ENCODE data around the gene NECTIN1.

Gene NECTIN1

GRCh38 chr11:119673759-119674336 lies 55.2 kb downstream of the NECTIN1 start:
- no peak for TF ChIP-seq CTCF (IDR thresholded peaks at IDR 0.05; ENCODE audit: insufficient read depth, low read length, missing control alignments)
- no peak overlapping the region for H3K4me3 ChIP-seq (ENCODE audit: low read depth, low read length)
- CTCF ChIA-PET, result interaction anchor here (0.9 to 4.7 kb wide), 5 partner anchors 9 to 434 kb away, joined by 3 to 32 read pairs (median 7); partner anchors contain the start of gene NECTIN1
- DNase-seq (ENCODE audit: low read depth, low spot score), result no peak
- POLR2A ChIA-PET, result no interaction called here

- DNase-seq (ENCODE audit: low read depth, low spot score), result no peak
- no peak for TF ChIP-seq CTCF (IDR thresholded peaks at IDR 0.05; ENCODE audit: insufficient read depth, low read length, missing control alignments)
- CTCF ChIA-PET, result interaction anchor here (1.0 to 4.7 kb wide), 4 partner anchors 9 to 435 kb away, joined by 3 to 32 read pairs (median 8); partner anchors contain the start of gene NECTIN1
- POLR2A ChIA-PET, result no interaction called here
- H3K4me3 ChIP-seq (ENCODE audit: low read depth, low read length), result no peak overlapping the region
Observed at GRCh38 chr11:119673052-119673758, 55.8 kb downstream of the NECTIN1 start.

GRCh38 chr11:119672597-119672996 lies 56.4 kb downstream of the NECTIN1 start:
- H3K4me3 ChIP-seq (ENCODE audit: low read depth, low read length), result no peak overlapping the region
- TF ChIP-seq CTCF (IDR thresholded peaks at IDR 0.05; ENCODE audit: insufficient read depth, low read length, missing control alignments), result no peak
- ChIA-PET CTCF (interaction anchor here (2.3 to 6.4 kb wide), 3 partner anchors 10 to 435 kb away, joined by 7 to 38 read pairs (median 32); partner anchors contain the start of gene NECTIN1), POLR2A (no interaction called here)
- DNase-seq (ENCODE audit: low read depth, low spot score), result no peak

- CTCF ChIA-PET, result interaction anchor here (1.5 to 6.4 kb wide), 3 partner anchors 11 to 58 kb away, joined by 3 to 38 read pairs (median 7); partner anchors contain the start of gene NECTIN1
- DNase-seq (ENCODE audit: low read depth, low spot score), result no peak
- no peak for TF ChIP-seq CTCF (IDR thresholded peaks at IDR 0.05; ENCODE audit: insufficient read depth, low read length, missing control alignments)
- POLR2A ChIA-PET, result no interaction called here
- H3K4me3 ChIP-seq (ENCODE audit: low read depth, low read length), result no peak overlapping the region
Observed at GRCh38 chr11:119671561-119672015, 57.4 kb downstream of the NECTIN1 start.

GRCh38 chr11:119671051-119671450 lies 57.9 kb downstream of the NECTIN1 start:
- CTCF ChIA-PET, result interaction anchor here (1.5 to 6.4 kb wide), 3 partner anchors 46 to 408 kb away, joined by 3 to 38 read pairs (median 5); partner anchors contain the start of gene NECTIN1
- H3K4me3 ChIP-seq (ENCODE audit: low read depth, low read length), result no peak overlapping the region
- TF ChIP-seq CTCF (IDR thresholded peaks at IDR 0.05; ENCODE audit: insufficient read depth, low read length, missing control alignments), result no peak

DNA sequence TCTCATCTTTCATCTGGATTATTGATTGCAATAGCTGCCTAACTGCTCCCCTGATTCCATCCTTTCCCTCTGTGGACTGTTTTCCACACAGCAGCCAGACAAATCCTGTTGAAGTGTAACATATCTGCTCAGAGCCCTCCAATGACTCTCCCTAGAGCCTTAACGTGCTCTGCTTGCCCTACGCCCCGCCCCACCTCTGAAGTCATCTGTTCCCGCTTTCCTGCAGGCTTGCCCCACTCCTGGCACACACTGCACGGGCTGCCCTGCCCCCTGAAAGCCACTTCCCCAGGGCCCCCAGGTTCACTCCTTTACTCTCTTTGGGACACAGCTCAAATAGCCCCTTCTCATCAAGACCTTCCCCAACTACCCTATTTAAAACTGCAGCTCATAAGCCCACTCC lies 59.5 kb downstream of the NECTIN1 start:
- TF ChIP-seq CTCF (IDR thresholded peaks at IDR 0.05; ENCODE audit: insufficient read depth, low read length, missing control alignments), result no peak
- POLR2A ChIA-PET, result no interaction called here
- DNase-seq (ENCODE audit: low read depth, low spot score), result no peak
- H3K4me3 ChIP-seq (ENCODE audit: low read depth, low read length), result no peak overlapping the region
- CTCF ChIA-PET, result interaction anchor here (0.6 to 6.4 kb wide), 6 partner anchors 60 to 445 kb away, joined by 3 to 38 read pairs (median 6); partner anchors contain the start of gene NECTIN1

More at GRCh38 chr11:119671051-119671450, 57.9 kb downstream of the NECTIN1 start:
- DNase-seq (ENCODE audit: low read depth, low spot score), result no peak
- POLR2A ChIA-PET, result no interaction called here
